BJ (cell line): ENCODE data around the gene RCC2. TPM values are rescaled to one million over a fixed set of nuclear protein-coding genes. Genes with fewer than 3 reads are reported as not detected.

Experiments
- CTCF ChIA-PET: fragments of 350-600 bp; formaldehyde crosslinking; extraction: SDS; loops from one replicate; lab custom pipeline; 2021; ENCODE audit warnings: antibody characterized with exemption, inconsistent platforms; lab: Yijun Ruan, JAX
- POLR2A ChIA-PET: fragments of 300-600 bp; sonication (Branson Sonifier 250); formaldehyde crosslinking; extraction: SDS; loops from one replicate; lab custom pipeline; 2021; ENCODE audit warnings: antibody characterized with exemption; lab: Charles Lee
- DNase-seq: peaks from one replicate; pipeline ENCODE4 v3.0.0-alpha.2; 2011; ENCODE audit warnings: low read depth
- H3K27me3 ChIP-seq: 2 replicates; pipeline ENCODE4 v1.6.0; 2011; ENCODE audit warnings: low read length; ENCODE audit not compliant: control insufficient read depth, insufficient read depth
- H3K36me3 ChIP-seq: 2 replicates; pipeline ENCODE4 v1.5.1; 2011; ENCODE audit warnings: low read length; ENCODE audit not compliant: control insufficient read depth, insufficient read depth
- H3K4me3 ChIP-seq: 2 replicates; pipeline ENCODE4 v1.5.1; 2011; ENCODE audit warnings: low read depth, mild to moderate bottlenecking, control low read depth, low read length
- polyA plus RNA-seq: library from polyadenylated mRNA; depleted of rRNA; stranded (reverse); fragments of >200 nt; gene quantifications from 2 replicates; pipeline ENCODE4 v1.2.3, GENCODE V29; 2011
- TF ChIP-seq, protein P1 (sequence below): IDR thresholded peaks from 2 replicates; pipeline ENCODE4 v1.5.1; 2011; ENCODE audit warnings: low read depth, mild to moderate bottlenecking, control low read depth, inconsistent platforms, low read length, moderate library complexity; ENCODE audit not compliant: insufficient read depth

Gene RCC2
- polyA plus RNA-seq, 1 experiment, result 42.2 TPM

DNA sequence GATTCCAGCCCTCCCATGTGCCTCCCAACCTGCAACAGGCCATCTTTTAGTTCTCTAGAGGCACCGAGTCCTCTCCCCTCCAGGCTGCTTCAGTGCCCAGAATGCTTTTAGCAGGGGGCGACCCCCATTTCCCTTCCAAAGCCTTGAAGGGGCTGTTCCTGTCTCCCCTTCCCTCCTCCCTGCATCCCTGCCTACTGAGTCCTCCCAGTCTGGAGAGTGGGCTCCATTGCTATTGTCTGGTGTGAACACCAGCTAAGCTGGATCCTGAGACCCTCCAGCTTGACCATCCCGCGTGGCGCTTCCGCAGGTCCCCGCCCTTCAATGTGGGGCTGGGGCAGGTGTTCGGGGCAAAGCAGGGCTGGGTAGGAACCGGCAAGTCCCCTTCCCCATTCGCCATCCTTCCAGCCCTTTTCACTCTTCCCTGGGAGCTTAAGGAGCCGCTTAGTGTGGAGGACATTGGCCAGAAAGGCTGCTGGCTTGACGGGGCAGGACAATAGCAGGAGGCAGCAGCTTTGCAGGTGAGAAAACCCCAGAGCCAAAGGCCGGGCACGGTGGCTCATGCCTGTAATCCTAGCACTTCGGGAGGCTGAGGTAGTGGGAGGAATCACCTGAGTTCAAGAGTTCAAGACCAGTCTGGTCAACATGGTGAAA, 35.3 kb downstream of the RCC2 start:
- H3K4me3 ChIP-seq, result no peak overlapping the region
- ChIA-PET POLR2A (interaction anchor here (0.6 kb wide), 1 partner anchor 93 kb away, joined by 3 read pairs; no protein-coding TSS in a partner anchor), CTCF (interaction anchor here (1.0 to 3.7 kb wide), 5 partner anchors 8 to 347 kb away, joined by 3 to 29 read pairs (median 14); no protein-coding TSS in a partner anchor)
- TF ChIP-seq, protein P1, sequence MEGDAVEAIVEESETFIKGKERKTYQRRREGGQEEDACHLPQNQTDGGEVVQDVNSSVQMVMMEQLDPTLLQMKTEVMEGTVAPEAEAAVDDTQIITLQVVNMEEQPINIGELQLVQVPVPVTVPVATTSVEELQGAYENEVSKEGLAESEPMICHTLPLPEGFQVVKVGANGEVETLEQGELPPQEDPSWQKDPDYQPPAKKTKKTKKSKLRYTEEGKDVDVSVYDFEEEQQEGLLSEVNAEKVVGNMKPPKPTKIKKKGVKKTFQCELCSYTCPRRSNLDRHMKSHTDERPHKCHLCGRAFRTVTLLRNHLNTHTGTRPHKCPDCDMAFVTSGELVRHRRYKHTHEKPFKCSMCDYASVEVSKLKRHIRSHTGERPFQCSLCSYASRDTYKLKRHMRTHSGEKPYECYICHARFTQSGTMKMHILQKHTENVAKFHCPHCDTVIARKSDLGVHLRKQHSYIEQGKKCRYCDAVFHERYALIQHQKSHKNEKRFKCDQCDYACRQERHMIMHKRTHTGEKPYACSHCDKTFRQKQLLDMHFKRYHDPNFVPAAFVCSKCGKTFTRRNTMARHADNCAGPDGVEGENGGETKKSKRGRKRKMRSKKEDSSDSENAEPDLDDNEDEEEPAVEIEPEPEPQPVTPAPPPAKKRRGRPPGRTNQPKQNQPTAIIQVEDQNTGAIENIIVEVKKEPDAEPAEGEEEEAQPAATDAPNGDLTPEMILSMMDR, result no peak
- H3K36me3 ChIP-seq, result peaks cover 10% of the 10 kb centered on the region
- H3K27me3 ChIP-seq, result no peaks in the 10 kb centered on the region
- no peak for DNase-seq

GRCh38 chr1:17403081-17403480, 36.4 kb downstream of the RCC2 start:
- ChIA-PET CTCF (interaction anchor here (0.9 to 1.7 kb wide), 5 partner anchors 9 to 343 kb away, joined by 3 to 9 read pairs (median 4); no protein-coding TSS in a partner anchor), POLR2A (no interaction called here)
- Histone ChIP-seq H3K36me3 (peaks cover 6% of the 10 kb centered on the region), H3K4me3 (no peak overlapping the region), H3K27me3 (no peaks in the 10 kb centered on the region)
- TF ChIP-seq, protein P1, result no peak
- DNase-seq, result no peak

- Histone ChIP-seq H3K36me3 (0 out of 2 replicates have a peak, but pooled peaks cover under 1% of the 10 kb centered on the region), H3K27me3 (no peaks in the 10 kb centered on the region), H3K4me3 (no peak overlapping the region)
- ChIA-PET CTCF (interaction anchor here (0.9 to 1.8 kb wide), 6 partner anchors 10 to 341 kb away, joined by 3 to 9 read pairs (median 4); no protein-coding TSS in a partner anchor), POLR2A (no interaction called here)
- TF ChIP-seq, protein P1, result no peak
- DNase-seq, result no peak
Measured at GRCh38 chr1:17401841-17402240, 37.6 kb downstream of the RCC2 start.

GRCh38 chr1:17400725-17401341, 38.6 kb downstream of the RCC2 start:
- DNase-seq, result no peak
- ChIA-PET CTCF (interaction anchor here (1.8 kb wide), 1 partner anchor 275 kb away, joined by 4 read pairs; no protein-coding TSS in a partner anchor), POLR2A (no interaction called here)
- Histone ChIP-seq H3K36me3 (no peaks in the 10 kb centered on the region), H3K27me3 (no peaks in the 10 kb centered on the region), H3K4me3 (no peak overlapping the region)
- TF ChIP-seq, protein P1, result no peak

DNA sequence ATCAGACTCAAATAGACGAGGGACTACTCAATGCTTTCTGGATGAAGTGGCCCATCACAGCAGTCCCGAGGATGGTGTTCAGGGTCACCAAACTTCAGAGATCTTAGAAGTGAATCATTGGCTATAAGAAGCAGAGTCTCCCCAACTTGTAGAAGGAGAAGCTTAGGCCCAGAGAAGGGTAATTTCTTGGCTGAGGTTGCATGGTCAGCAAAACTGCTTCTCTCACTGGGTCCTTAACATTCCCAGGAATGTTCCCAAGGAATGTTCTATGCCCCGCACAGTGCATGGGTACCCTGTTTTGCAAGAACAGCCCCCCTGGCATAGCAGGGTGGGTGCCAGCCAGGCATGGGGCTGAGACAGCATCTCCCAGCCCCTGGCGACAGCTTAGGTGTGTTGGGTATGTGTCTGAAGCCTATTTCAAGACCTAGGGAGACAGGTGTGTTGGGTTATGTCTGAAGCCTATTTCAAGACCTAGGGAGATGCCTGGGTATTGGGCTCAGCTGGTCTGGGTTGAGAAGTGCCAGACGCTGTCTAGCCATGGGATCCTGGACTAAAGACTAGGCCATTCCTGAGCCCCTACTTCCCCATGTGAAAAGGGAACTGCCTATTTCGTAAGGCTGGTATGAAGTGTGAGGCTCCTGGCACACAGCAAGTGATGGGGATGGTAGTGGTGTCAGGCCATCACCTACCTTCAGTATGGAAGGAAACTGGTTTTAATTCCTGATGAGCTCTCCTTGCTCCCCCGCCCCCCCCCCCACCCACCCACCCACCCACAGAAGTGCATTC, 41.4 kb downstream of the RCC2 start:
- no peak for DNase-seq
- Histone ChIP-seq H3K4me3 (no peak overlapping the region), H3K27me3 (0 out of 2 replicates have a peak, but pooled peaks cover 2% of the 10 kb centered on the region), H3K36me3 (no peaks in the 10 kb centered on the region)
- CTCF ChIA-PET, result interaction anchor here (3.2 kb wide), 1 partner anchor 8 kb away, joined by 29 read pairs; no protein-coding TSS in a partner anchor
- POLR2A ChIA-PET, result no interaction called here
- TF ChIP-seq, protein P1, result no peak
